SW480 (cell line): Measurements from ENCODE around the gene S100A4.

Experiments
- DNase-seq: peaks from one replicate; pipeline ENCODE4 v3.0.0-alpha.2; 2016; ENCODE audit warnings: low spot score

Gene S100A4

DNA sequence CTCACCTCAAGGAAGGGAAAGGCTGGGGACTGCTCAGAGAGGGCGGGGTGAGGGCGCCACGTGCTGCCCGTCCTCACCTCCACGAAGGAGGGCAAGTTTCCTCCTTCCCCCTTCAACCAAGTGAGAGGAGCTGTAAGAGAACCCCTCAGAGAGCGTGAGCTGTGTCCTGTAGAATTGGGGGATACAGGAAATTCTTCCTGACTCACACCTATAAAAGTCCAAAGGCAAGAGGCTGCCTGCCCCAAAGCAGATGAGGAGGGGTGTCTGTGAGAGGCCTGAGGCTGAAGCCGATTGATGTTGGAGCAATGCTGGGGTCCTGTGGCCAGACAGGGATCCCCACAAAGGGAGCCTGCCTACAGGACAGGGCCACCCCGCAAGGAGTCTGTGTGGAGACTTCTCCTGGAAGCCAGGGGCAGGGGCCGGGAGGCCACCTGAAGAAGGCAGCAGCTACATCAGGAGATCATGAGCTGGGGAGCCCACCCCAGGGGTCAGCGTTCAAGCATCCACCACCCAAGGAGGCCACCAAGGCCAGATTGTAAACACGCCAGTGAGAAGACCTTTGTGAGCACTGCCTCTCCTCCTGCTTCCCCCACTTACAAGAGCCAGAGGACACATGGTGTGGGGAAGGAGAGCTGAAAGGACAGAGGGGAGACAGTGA is 37.6 kb downstream of the S100A4 start:
- DNase-seq = no peak

GRCh38 chr1:153506831-153507413 is 38.7 kb downstream of the S100A4 start:
- DNase-seq = no peak

- no peak for DNase-seq
These were observed 39.2 kb downstream of the S100A4 start for GRCh38 chr1:153506386-153506785.

- no peak for DNase-seq
These were observed 40.0 kb downstream of the S100A4 start for GRCh38 chr1:153505576-153505975.

GRCh38 chr1:153503766-153504165 is 41.8 kb downstream of the S100A4 start:
- DNase-seq = no peak

- no peak for DNase-seq
These were observed 46.9 kb downstream of the S100A4 start for GRCh38 chr1:153498746-153499145.

GRCh38 chr1:153495536-153495935 is 50.1 kb downstream of the S100A4 start:
- no peak for DNase-seq

- DNase-seq = peak; percentile 35
These were observed 50.5 kb downstream of the S100A4 start for GRCh38 chr1:153494976-153495535.
